K562 (cell line): ENCODE measurements around the gene ARNT2. TPM values are rescaled to one million over a fixed set of nuclear protein-coding genes. Genes with fewer than 3 reads are reported as not detected.

Experiments used
- ATAC-seq: fragments of 200-7000 bp; cut with Tn5 transposase; 3 replicates; pipeline ENCODE4 v1.9.1; 2020; ENCODE audit warnings: moderate library complexity
- BruUV-seq: library from RNA; stranded (reverse); fragments of 400-500 nt; replicated peaks from 2 replicates; lab custom pipeline; 2021; lab: Mats Ljungman, UMichigan
- CTCF ChIA-PET: fragments of 300-600 bp; formaldehyde crosslinking; extraction: SDS; loops from one replicate; lab custom pipeline; 2021; ENCODE audit warnings: low intra/inter-chr PET ratio; lab: Yijun Ruan, JAX
- POLR2A ChIA-PET: fragments of 300-600, 350-650 bp; sonication (Branson Sonifier 250); formaldehyde crosslinking; extraction: SDS; loops from one replicate; lab custom pipeline; 2021; ENCODE audit warnings: antibody characterized with exemption, inconsistent platforms; lab: Yijun Ruan, JAX
- DNase-seq, 4 experiments: peaks; one replicate each; pipeline versions ENCODE4 v3.0.0 to v3.0.0-alpha.2; 2011 to 2018; ENCODE audit warnings: low spot score in 3 of 4, mixed read lengths in 3 of 4; ENCODE audit errors: extremely low read depth in 1 of 4
- FAIRE-seq: peaks from 2 replicates; lab custom pipeline; 2011; peaks lifted over from hg19 to GRCh38; lab: Jason Lieb, UNC
- H2AFZ ChIP-seq: 2 replicates; pipeline ENCODE4 v1.6.0; 2011; ENCODE audit warnings: low read depth, low read length, control low read depth, inconsistent platforms
- H3K27ac ChIP-seq: fragments of 200-600 bp; 3 replicates; pipeline ENCODE4 v1.8.0; 2011; ENCODE audit warnings: low read depth, mild to moderate bottlenecking, control low read depth, inconsistent platforms, low read length, moderate library complexity, mixed read lengths; ENCODE audit errors: extremely low read depth
- H3K27me3 ChIP-seq, 2 experiments: fragments of 300-600 bp in 1 of 2; 2 replicates in 1 of 2; 3 replicates in 1 of 2; pipeline versions ENCODE4 v1.6.0 to v1.8.0; 2011; ENCODE audit warnings: inconsistent platforms in 2 of 2, low read length in 2 of 2, mild to moderate bottlenecking in 1 of 2, mixed read lengths in 1 of 2, moderate library complexity in 1 of 2; ENCODE audit not compliant: control insufficient read depth in 2 of 2, insufficient read depth in 2 of 2
- H3K36me3 ChIP-seq: fragments of 300-600 bp; 3 replicates; pipeline ENCODE4 v1.8.0; 2011; ENCODE audit warnings: mild to moderate bottlenecking, low read length, inconsistent platforms; ENCODE audit not compliant: control insufficient read depth, insufficient read depth
- H3K4me1 ChIP-seq, 2 experiments: fragments of 200-600 bp in 1 of 2; replicated peaks in 1 of 2; 2 replicates in 1 of 2; 3 replicates in 1 of 2; pipeline versions ENCODE4 v1.5.1 to v1.8.0; 2011; ENCODE audit warnings: inconsistent platforms in 2 of 2, low read length in 2 of 2, mild to moderate bottlenecking in 1 of 2, mixed read lengths in 1 of 2, moderate library complexity in 1 of 2; ENCODE audit not compliant: control insufficient read depth in 2 of 2, insufficient read depth in 2 of 2
- H3K4me2 ChIP-seq: 2 replicates; pipeline ENCODE4 v1.6.1; 2011; ENCODE audit warnings: low read length, control low read depth, inconsistent platforms, mixed read lengths; ENCODE audit not compliant: insufficient read depth
- H3K4me3 ChIP-seq: fragments of 200-600 bp; sonication (generic), shearing (Covaris generic); 2 replicates; pipeline ENCODE4 v1.5.1; 2016; ENCODE audit warnings: control low read depth, inconsistent platforms
- H3K79me2 ChIP-seq: fragments of 200-600 bp; 3 replicates; pipeline ENCODE4 v1.8.0; 2011; ENCODE audit warnings: low read length, inconsistent platforms; ENCODE audit not compliant: control insufficient read depth, insufficient read depth
- H3K9ac ChIP-seq, 2 experiments: 2 replicates each; pipeline versions ENCODE4 v1.6.0 to v1.6.1; 2011; ENCODE audit warnings: low read depth in 2 of 2, low read length in 2 of 2, control low read depth in 1 of 2, inconsistent platforms in 1 of 2, mild to moderate bottlenecking in 1 of 2, mixed read lengths in 1 of 2; ENCODE audit not compliant: insufficient read depth in 1 of 2
- H3K9me1 ChIP-seq: one replicate; pipeline ENCODE4 v1.6.0; 2011; ENCODE audit warnings: inconsistent platforms, mild to moderate bottlenecking, low read length, moderate library complexity; ENCODE audit not compliant: control insufficient read depth, insufficient read depth
- H3K9me3 ChIP-seq: replicated peaks from 2 replicates; pipeline ENCODE4 v1.5.1; 2011; ENCODE audit warnings: low read depth, low read length, inconsistent platforms; ENCODE audit not compliant: control insufficient read depth, insufficient read depth
- H4K20me1 ChIP-seq: replicated peaks from 2 replicates; pipeline ENCODE4 v1.6.1; 2011; ENCODE audit warnings: low read length, inconsistent platforms, mixed read lengths; ENCODE audit not compliant: control insufficient read depth, insufficient read depth
- ARID3B ChIP-seq: fragments of 250-450 bp; sonication (Bioruptor Pico); IDR thresholded peaks from 2 replicates; pipeline ENCODE4 v1.4.0; 2020; ENCODE audit warnings: borderline replicate concordance
- BDP1 ChIP-seq: IDR thresholded peaks from 3 replicates; pipeline ENCODE4 v1.6.1; 2011; ENCODE audit not compliant: insufficient read length, insufficient read depth
- BRD9 ChIP-seq: fragments of 450-650 bp; IDR thresholded peaks from 2 replicates; pipeline ENCODE4 v1.6.1; 2018; ENCODE audit warnings: low read depth; ENCODE audit not compliant: partially characterized antibody
- CEBPG ChIP-seq, 3 experiments: fragments of 200-800 bp in 1 of 3; sonication (Bioruptor generic) in 1 of 3; sonication (generic) in 1 of 3; formaldehyde crosslinking in 1 of 3; IDR thresholded peaks in 2 of 3; conservative IDR thresholded peaks in 1 of 3; 2 replicates each; pipeline versions ENCODE4 v1.6.1 to v1.8.0; 2016 to 2022; ENCODE audit warnings: missing compliant biosample characterization in 2 of 3, missing genetic modification characterization in 2 of 3, mild to moderate bottlenecking in 1 of 3, missing genetic modification reagents in 1 of 3
- FOXJ2 ChIP-seq: fragments of 200-800 bp; sonication (Bioruptor generic); IDR thresholded peaks from 2 replicates; pipeline ENCODE4 v1.6.1; 2016; ENCODE audit warnings: missing genetic modification characterization, missing compliant biosample characterization
- HDAC2 ChIP-seq: fragments of 450-650 bp; IDR thresholded peaks from 2 replicates; pipeline ENCODE4 v1.6.1; 2016; ENCODE audit warnings: mild to moderate bottlenecking
- HNRNPH1 ChIP-seq: fragments of 200-400 bp; formaldehyde crosslinking; optimal IDR thresholded peaks from 2 replicates; pipeline ENCODE3; 2017; ENCODE audit warnings: low read depth, mild to moderate bottlenecking, low read length, moderate library complexity
- KAT7 ChIP-seq: sonication (generic); formaldehyde crosslinking; IDR thresholded peaks from 2 replicates; pipeline ENCODE4 v1.8.0; 2022; ENCODE audit warnings: missing genetic modification reagents, mild to moderate bottlenecking, borderline replicate concordance
- NCOR1 ChIP-seq: fragments of 450-650 bp; IDR thresholded peaks from 2 replicates; pipeline ENCODE4 v1.6.1; 2016; ENCODE audit warnings: mild to moderate bottlenecking, moderate library complexity
- NEUROD1 ChIP-seq: fragments of 150-350 bp; IDR thresholded peaks from 2 replicates; pipeline ENCODE4 v1.6.1; 2014; ENCODE audit warnings: borderline replicate concordance, low read length, low read depth; ENCODE audit not compliant: partially characterized antibody
- PATZ1 ChIP-seq: fragments of 250-450 bp; sonication (Bioruptor Pico); IDR thresholded peaks from 2 replicates; pipeline ENCODE4 v1.5.0; 2020; ENCODE audit warnings: mild to moderate bottlenecking, borderline replicate concordance
- RBM39 ChIP-seq: fragments of 200-400 bp; formaldehyde crosslinking; optimal IDR thresholded peaks from 2 replicates; pipeline ENCODE3; 2018; ENCODE audit warnings: low read depth, low read length
- SAP30 ChIP-seq: fragments of 200-600 bp; sonication (generic); IDR thresholded peaks from 2 replicates; pipeline ENCODE4 v1.6.1; 2012; ENCODE audit warnings: borderline replicate concordance, low read depth, mild to moderate bottlenecking, moderate library complexity, low read length, control low read depth, inconsistent platforms; ENCODE audit not compliant: insufficient read depth, poor library complexity, severe bottlenecking
- SMARCE1 ChIP-seq: fragments of 450-650 bp; IDR thresholded peaks from 2 replicates; pipeline ENCODE4 v1.7.1; 2016; ENCODE audit warnings: mild to moderate bottlenecking
- SUPT5H ChIP-seq: fragments of 450-650 bp; IDR thresholded peaks from 2 replicates; pipeline ENCODE4 v1.6.1; 2016
- ZNF41 ChIP-seq: fragments of 250-450 bp; sonication (Bioruptor Pico); conservative IDR thresholded peaks from 2 replicates; pipeline ENCODE4 v1.4.0; 2020; ENCODE audit warnings: mild to moderate bottlenecking
- ZNF589 ChIP-seq: fragments of 200-800 bp; sonication (Bioruptor generic); IDR thresholded peaks from 2 replicates; pipeline ENCODE4 v1.6.1; 2016; ENCODE audit warnings: low read depth, missing genetic modification characterization, missing compliant biosample characterization
- ZNF778 ChIP-seq: fragments of 450-650 bp; formaldehyde crosslinking; IDR thresholded peaks from 2 replicates; pipeline ENCODE4 v1.4.0; 2020; ENCODE audit warnings: mild to moderate bottlenecking, moderate library complexity
- WGBS: fragments of 100-300 bp; shearing (Covaris generic); methylation state at CpG from one replicate; pipeline ENCODE4 v1.1.6; 2016; ENCODE audit warnings: low coverage, mixed read lengths; ENCODE audit not compliant: insufficient coverage; ENCODE audit errors: missing lambda C conversion rate; 5-methylcytosine and 5-hydroxymethylcytosine counted together
- in situ Hi-C: fragments of 300-500 bp; cut with MboI; formaldehyde crosslinking; loops from 4 replicates; pipeline ENCODE4 v1.15.0; 2018; ENCODE audit warnings: inconsistent platforms, mixed read lengths
- intact Hi-C: fragments of 100-400 bp; cut with micrococcal nuclease; formaldehyde crosslinking; loops from 2 replicates; pipeline ENCODE4 v1.14.2; 2022
- polyA plus RNA-seq, 8 experiments: library from polyadenylated mRNA; depleted of rRNA in 4 of 8; stranded (reverse) in 5 of 8; unstranded in 3 of 8; fragments of >200 nt; fragmentation: Nextera tagmentation in 2 of 8; fragmentation: Illumina TruSeq in 1 of 8; extraction: Ambion mirVana in 2 of 8; extraction: Trizol in 1 of 8; gene quantifications; 2 replicates each; pipeline versions ENCODE4 v1.2.1 to v1.2.3, GENCODE V29; 2011 to 2014; ENCODE audit warnings: inconsistent platforms in 1 of 8, missing spikeins in 1 of 8
- total RNA-seq, 7 experiments: library from RNA; depleted of rRNA in 6 of 7; stranded (reverse); fragments of >200 nt in 6 of 7; fragmentation: Illumina TruSeq in 2 of 7; extraction: Trizol in 2 of 7; gene quantifications; 2 replicates each; pipeline versions ENCODE4 v1.2.1 to v1.2.3, GENCODE V29; 2011 to 2021; ENCODE audit warnings: low replicate concordance in 1 of 7

Gene ARNT2
- total and polyA plus RNA-seq, 9 of the 15 experiments (the other 6 are each of a cell fraction or from before 2014, with no cell fraction given) = 0.01 TPM; not detected in 8

- no peak overlapping the region for H3K9ac ChIP-seq
- H3K9me3 ChIP-seq = no peaks in the 10 kb centered on the region
- ATAC-seq = no peak
- no peaks in the 10 kb centered on the region; a peak in 1 of 5 replicates for H3K27me3 ChIP-seq
- H3K4me2 ChIP-seq = no peak overlapping the region
- DNase-seq = no peak
- H4K20me1 ChIP-seq = no peaks in the 10 kb centered on the region
- H3K4me1 ChIP-seq = no peaks in the 10 kb centered on the region
- H3K36me3 ChIP-seq = no peaks in the 10 kb centered on the region
- no peaks in the 10 kb centered on the region for H3K9me1 ChIP-seq
- no peak overlapping the region for H3K27ac ChIP-seq
- ChIA-PET POLR2A (no interaction called here), CTCF (no interaction called here)
- no peaks in the 10 kb centered on the region for H3K79me2 ChIP-seq
- no peak overlapping the region for H2AFZ ChIP-seq
- in situ Hi-C loops (no loop called here), intact Hi-C loops (no loop called here)
- FAIRE-seq = no peak
- no peak overlapping the region for H3K4me3 ChIP-seq
- BruUV-seq = no TSS peak
- WGBS = 0% methylated on average over 7 of the region's 7 CpGs
- TF ChIP-seq RBM39 (no peak), ZNF589 (CRISPR knock-in tag) (no peak), SAP30 (no peak), CEBPG (CRISPR knock-in tag; IDR thresholded peaks at IDR 0.05) (no peak), CEBPG (tag; conservative IDR thresholded peaks at IDR 0.05 in 1 of 2, IDR thresholded peaks at IDR 0.05 in 1 of 2) (no peak), ZNF778 (CRISPR knock-in tag) (no peak), FOXJ2 (tag) (no peak), ZNF41 (CRISPR knock-in tag) (no peak), BRD9 (no peak), NCOR1 (no peak), PATZ1 (CRISPR knock-in tag) (no peak), SMARCE1 (no peak), ARID3B (CRISPR knock-in tag) (no peak), SUPT5H (no peak), BDP1 (no peak), HNRNPH1 (no peak), HDAC2 (no peak), KAT7 (CRISPR knock-in tag) (no peak), NEUROD1 (no peak)
Observed at GRCh38 chr15:80531796-80532195, 127.6 kb downstream of the ARNT2 start.
